Peyer's patch (tissue), 4 donors: Measurements from ENCODE around the gene ANXA9. TPM values are rescaled to one million over a fixed set of nuclear protein-coding genes. Genes with fewer than 3 reads are reported as not detected.
A peak's percentile ranks its signal among the peaks of the same experiment; 100 is the strongest.

ENCODE experiments used
- DNase-seq, 3 donors: peaks; one replicate each; pipeline ENCODE4 v3.0.0-alpha.2; 2017 to 2019
- H3K27ac ChIP-seq, 4 donors: fragments of 200-600 bp; sonication (generic); one replicate each; pipeline ENCODE4 v1.5.1; 2016 to 2019
- H3K27me3 ChIP-seq, 2 donors: fragments of 200-600 bp; sonication (generic); one replicate each; pipeline ENCODE4 v1.5.1; 2019
- H3K36me3 ChIP-seq, 3 donors: fragments of 200-600 bp; sonication (generic); one replicate each; pipeline ENCODE4 v1.5.1; 2016 to 2019
- H3K4me1 ChIP-seq, 4 donors: fragments of 200-600 bp; sonication (generic); one replicate each; pipeline ENCODE4 v1.5.1; 2016 to 2019
- H3K4me3 ChIP-seq, 4 donors: fragments of 200-600 bp; sonication (generic); 1 replicate in 3 of 4; 2 replicates in 1 of 4; pipeline ENCODE4 v1.5.1; 2016 to 2019; ENCODE audit warnings: mild to moderate bottlenecking in 1 of 4
- H3K9me3 ChIP-seq, 4 donors: fragments of 200-600 bp; sonication (generic); one replicate each; pipeline ENCODE4 v1.5.1; 2016 to 2019; ENCODE audit warnings: mild to moderate bottlenecking in 1 of 4
- POLR2A ChIP-seq, 2 donors: fragments of 450-650 bp; IDR thresholded peaks; one replicate each; pipeline ENCODE4 v1.5.1; 2017; ENCODE audit warnings: antibody characterized with exemption in 2 of 2, mild to moderate bottlenecking in 2 of 2, moderate library complexity in 2 of 2
- total RNA-seq, 4 donors: library from RNA; depleted of rRNA; stranded (reverse); fragments of >200 nt; gene quantifications; one replicate each; pipeline ENCODE4 v1.1.0, GENCODE V29; 2016
- TF ChIP-seq, protein P1 (sequence below), 6 experiments: fragments of 450-650 bp in 4 of 6; fragments of 200-600 bp in 2 of 6; sonication (generic) in 1 of 6; IDR thresholded peaks; one replicate each; pipeline ENCODE4 v1.5.1; 2017 to 2019; ENCODE audit warnings: antibody characterized with exemption in 6 of 6, mild to moderate bottlenecking in 3 of 6, moderate library complexity in 1 of 6

The ANXA9 gene
- total RNA-seq, 4 donors from 2014 or later, result 0.67 to 1.7 TPM; not detected in 2

DNA sequence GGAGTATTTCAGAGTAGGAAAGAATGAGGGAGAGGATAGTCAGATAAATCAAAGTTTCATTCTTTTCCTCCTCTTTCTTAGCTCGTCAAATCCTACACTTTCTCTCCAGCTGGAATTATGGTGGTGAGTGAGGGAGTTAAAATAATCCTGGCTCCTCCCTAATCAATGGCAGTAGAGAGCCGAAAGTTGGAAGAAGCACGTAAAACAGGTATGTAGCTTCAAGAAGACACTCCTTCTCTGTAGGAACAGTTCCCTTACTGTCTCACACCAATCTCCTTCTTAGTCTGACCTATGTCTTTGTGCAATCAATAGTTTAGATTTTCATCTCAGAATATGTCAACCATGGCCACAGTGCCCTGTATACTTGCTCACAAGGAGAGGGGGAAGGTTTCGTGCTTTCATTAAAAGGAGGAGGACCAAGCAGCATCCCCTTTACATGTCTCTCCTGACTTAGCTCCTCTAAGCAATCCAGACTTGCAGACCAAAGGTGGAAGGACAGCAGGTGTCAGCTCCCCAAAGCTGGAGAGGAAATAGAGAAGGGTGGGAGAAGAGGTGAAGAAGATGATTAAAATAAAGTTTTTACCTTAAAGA, 23.7 kb downstream of the ANXA9 start:
- Histone ChIP-seq H3K4me1 (peaks cover 0 to 68% (median 14%) of the 10 kb centered on the region in 4 donors), H3K36me3 (peaks cover 0 to 21% (median 0%) of the 10 kb centered on the region in 3 donors), H3K4me3 (peak overlapping the region; percentile 49 to 63 (median 56)), H3K9me3 (no peaks in the 10 kb centered on the region), H3K27me3 (no peaks in the 10 kb centered on the region), H3K27ac (peak overlapping the region; percentile 78 to 94 (median 85))
- no peak for DNase-seq
- TF ChIP-seq, protein P1, sequence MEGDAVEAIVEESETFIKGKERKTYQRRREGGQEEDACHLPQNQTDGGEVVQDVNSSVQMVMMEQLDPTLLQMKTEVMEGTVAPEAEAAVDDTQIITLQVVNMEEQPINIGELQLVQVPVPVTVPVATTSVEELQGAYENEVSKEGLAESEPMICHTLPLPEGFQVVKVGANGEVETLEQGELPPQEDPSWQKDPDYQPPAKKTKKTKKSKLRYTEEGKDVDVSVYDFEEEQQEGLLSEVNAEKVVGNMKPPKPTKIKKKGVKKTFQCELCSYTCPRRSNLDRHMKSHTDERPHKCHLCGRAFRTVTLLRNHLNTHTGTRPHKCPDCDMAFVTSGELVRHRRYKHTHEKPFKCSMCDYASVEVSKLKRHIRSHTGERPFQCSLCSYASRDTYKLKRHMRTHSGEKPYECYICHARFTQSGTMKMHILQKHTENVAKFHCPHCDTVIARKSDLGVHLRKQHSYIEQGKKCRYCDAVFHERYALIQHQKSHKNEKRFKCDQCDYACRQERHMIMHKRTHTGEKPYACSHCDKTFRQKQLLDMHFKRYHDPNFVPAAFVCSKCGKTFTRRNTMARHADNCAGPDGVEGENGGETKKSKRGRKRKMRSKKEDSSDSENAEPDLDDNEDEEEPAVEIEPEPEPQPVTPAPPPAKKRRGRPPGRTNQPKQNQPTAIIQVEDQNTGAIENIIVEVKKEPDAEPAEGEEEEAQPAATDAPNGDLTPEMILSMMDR (IDR thresholded peaks at IDR 0.05), result no peak
- no peak for TF ChIP-seq POLR2A (IDR thresholded peaks at IDR 0.05)

DNA sequence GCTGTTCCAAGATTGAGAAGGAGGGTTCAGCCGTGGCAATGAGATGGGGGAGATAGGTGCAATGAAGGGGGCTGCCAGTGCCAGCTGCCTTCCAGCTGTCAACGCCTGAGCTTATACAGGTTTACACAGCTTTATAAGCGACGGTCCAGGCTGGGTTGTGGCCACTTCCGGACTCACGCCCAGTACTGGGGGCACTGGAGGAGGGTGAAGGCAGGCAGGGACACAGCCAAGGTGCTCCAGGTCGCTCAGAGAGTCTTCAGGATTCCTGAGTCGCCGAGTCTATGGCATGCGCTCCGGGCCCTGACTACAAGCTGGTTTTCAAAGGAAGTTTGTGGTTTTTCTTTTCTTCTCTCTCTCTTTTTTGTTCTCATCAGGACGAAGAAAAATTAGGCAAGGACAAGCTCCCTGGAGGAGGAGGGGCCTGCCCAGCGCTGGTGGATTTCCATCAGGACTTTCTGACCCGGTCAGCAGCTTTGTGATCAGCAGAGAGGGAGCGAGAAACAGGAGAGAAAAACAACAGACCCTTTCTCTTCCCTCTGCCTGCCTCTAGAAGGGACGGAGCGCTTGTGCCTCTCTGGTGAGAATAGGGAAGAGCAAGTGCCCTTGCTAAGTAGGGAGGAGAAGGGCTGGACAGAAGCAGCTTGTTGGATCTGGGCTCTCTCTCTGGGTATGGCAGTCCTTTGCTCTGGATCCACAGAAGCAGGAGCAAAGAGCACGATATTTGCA, 24.4 kb downstream of the ANXA9 start, which contains the start of gene MINDY1:
MINDY1 (minus strand) TSS at position 576 of the 726 bp plus-strand sequence. CDS start 4,285 bp downstream, outside the sequence.
- H3K27me3 ChIP-seq, result no peaks in the 10 kb centered on the region
- no peaks in the 10 kb centered on the region for H3K9me3 ChIP-seq
- peak; percentile 61 to 79 for TF ChIP-seq POLR2A (IDR thresholded peaks at IDR 0.05)
- TF ChIP-seq, protein P1 (IDR thresholded peaks at IDR 0.05), result peak in 4 of 6 experiments; percentile 20 to 58 (median 53)
- peak within 1 kb of the TSS; percentile 53 to 78 (median 61) for H3K4me3 ChIP-seq
- DNase-seq, result peak; percentile 58 to 86 (median 78)
- H3K4me1 ChIP-seq, result peaks cover 0 to 74% (median 14%) of the 10 kb centered on the region in 4 donors
- H3K27ac ChIP-seq, result peak within 1 kb of the TSS; percentile 78 to 94 (median 85)
- H3K36me3 ChIP-seq, result peaks cover 0 to 15% (median 0%) of the 10 kb centered on the region in 3 donors

DNA sequence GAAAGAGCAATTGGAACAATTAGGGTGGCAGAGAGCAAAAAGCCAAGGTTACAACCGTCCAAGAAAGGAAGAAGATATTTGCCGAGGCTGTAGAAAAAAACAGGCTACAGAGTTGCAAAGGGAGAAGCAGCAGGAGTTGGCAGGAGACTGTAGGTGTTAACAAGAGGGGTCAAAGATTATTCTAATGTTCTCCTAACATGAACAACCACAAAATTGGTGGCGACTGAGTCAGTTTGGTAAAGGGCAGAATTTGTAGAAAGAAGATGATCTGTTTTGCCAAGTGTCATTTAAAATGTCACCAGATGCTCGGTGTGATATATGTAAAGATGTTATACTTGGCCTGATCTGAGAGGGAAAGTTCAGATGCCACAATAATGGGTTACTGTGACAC, 25.8 kb downstream of the ANXA9 start:
- Histone ChIP-seq H3K27ac (peak overlapping the region; percentile 78 to 94 (median 85)), H3K27me3 (no peaks in the 10 kb centered on the region), H3K4me1 (peaks cover 4 to 80% (median 14%) of the 10 kb centered on the region in 4 donors), H3K4me3 (peak overlapping the region; percentile 59 to 78 (median 66)), H3K9me3 (no peaks in the 10 kb centered on the region), H3K36me3 (peaks cover 0 to 2% (median 0%) of the 10 kb centered on the region in 3 donors)
- TF ChIP-seq POLR2A (IDR thresholded peaks at IDR 0.05), result no peak
- TF ChIP-seq, protein P1 (IDR thresholded peaks at IDR 0.05), result no peak
- no peak for DNase-seq

DNA sequence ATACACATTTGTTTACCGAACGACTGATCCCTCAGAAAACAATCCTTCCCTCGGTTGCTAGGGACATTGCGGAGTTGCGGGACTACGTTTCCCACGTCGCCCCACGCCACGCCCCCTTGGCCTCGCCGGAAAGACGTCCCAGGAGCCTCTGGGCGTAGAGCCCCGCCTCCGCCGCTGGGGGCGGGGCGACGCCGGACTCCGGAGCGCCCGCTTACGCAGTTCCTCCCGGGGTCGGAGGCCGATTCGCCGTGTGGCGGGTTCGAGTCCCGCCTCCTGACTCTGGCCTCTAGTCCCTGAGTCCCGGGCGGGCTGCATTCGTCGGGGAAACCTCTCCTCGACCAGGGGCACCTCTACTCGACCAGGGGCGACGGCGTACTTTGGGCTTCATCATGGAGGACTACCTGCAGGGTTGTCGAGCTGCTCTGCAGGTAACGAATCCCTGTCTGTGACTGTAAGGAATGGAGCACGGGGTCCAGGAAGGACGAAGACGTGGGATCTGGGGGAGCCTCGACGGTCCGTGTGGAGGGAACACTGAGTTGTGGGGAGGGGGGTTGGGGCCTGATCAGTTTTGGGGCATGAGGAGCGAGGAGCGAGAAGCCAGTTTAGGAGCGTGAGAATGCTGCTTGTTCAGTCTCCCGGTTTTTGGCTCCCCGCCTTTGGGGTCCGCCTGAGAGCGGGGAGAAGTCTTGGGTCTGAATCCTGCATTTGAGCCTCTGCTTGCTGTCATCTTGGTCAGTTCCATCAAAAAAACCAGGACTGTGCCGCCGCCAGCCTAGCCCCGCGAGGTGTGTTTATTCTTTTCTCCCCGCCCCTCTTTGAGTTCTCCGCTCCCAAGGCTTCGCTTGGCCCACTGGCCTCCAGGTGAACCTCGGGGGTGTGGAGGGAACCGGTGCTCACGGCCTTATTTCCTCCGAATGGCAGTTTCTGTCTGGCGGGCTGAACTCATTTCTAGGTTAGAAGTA, 26.4 kb downstream of the ANXA9 start, which contains the start of gene PRUNE1:
PRUNE1 (plus strand) TSS at position 206 of the 962 bp plus-strand sequence; CDS start at position 390, 184 bp downstream.
- Histone ChIP-seq H3K9me3 (no peaks in the 10 kb centered on the region), H3K4me3 (peak within 1 kb of the TSS; percentile 59 to 78 (median 66)), H3K27ac (peak within 1 kb of the TSS; percentile 78 to 94 (median 85)), H3K27me3 (no peaks in the 10 kb centered on the region), H3K4me1 (peaks cover 4 to 80% (median 14%) of the 10 kb centered on the region in 4 donors), H3K36me3 (no peaks in the 10 kb centered on the region)
- DNase-seq, result peak; percentile 94 to 98 (median 98)
- peak; percentile 46 to 54 for TF ChIP-seq POLR2A (IDR thresholded peaks at IDR 0.05)
- TF ChIP-seq, protein P1 (IDR thresholded peaks at IDR 0.05), result peak in 3 of 6 experiments; percentile 11 to 28 (median 21)

DNA sequence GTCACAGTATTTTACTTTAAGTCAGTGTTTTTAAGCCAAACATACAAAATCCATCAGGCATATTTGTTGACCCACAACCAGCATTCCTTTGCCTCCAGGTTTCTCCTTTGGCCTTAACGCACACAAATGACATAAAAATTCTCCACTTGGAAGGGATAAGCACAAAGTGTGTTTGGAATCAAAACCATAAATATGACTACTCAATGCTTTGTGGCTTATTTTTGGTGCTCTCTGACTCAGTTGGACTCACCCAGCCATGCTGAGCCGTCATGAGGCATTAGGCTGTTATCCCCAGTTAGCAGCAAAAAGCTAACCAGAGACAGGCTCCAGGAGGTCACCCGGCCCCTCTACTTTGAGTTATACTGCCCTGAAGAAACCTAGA, 27.1 kb downstream of the ANXA9 start:
- DNase-seq, result no peak
- peak overlapping the region; percentile 59 to 78 (median 66) for H3K4me3 ChIP-seq
- no peaks in the 10 kb centered on the region for H3K9me3 ChIP-seq
- no peaks in the 10 kb centered on the region for H3K27me3 ChIP-seq
- H3K27ac ChIP-seq, result peak overlapping the region; percentile 78 to 94 (median 85)
- peaks cover 4 to 79% (median 14%) of the 10 kb centered on the region in 4 donors for H3K4me1 ChIP-seq
- TF ChIP-seq, protein P1 (IDR thresholded peaks at IDR 0.05), result no peak
- TF ChIP-seq POLR2A (IDR thresholded peaks at IDR 0.05), result no peak
- H3K36me3 ChIP-seq, result no peaks in the 10 kb centered on the region
